Choroid plexus epithelial cell (primary cell): ENCODE results near the gene TFCP2.

Source experiments
- DNase-seq: peaks from one replicate; pipeline ENCODE4 v3.0.0-alpha.2; 2010; ENCODE audit warnings: low read depth
- H3K4me3 ChIP-seq: 2 replicates; pipeline ENCODE4 v1.5.1; 2011; ENCODE audit warnings: low read depth, mild to moderate bottlenecking, control low read depth, low read length, moderate library complexity
- TF ChIP-seq, protein P1 (sequence below): conservative IDR thresholded peaks from 2 replicates; pipeline ENCODE4 v1.5.1; 2011; ENCODE audit warnings: low read depth, mild to moderate bottlenecking, control low read depth, inconsistent platforms, low read length, moderate library complexity

TFCP2 gene

DNA sequence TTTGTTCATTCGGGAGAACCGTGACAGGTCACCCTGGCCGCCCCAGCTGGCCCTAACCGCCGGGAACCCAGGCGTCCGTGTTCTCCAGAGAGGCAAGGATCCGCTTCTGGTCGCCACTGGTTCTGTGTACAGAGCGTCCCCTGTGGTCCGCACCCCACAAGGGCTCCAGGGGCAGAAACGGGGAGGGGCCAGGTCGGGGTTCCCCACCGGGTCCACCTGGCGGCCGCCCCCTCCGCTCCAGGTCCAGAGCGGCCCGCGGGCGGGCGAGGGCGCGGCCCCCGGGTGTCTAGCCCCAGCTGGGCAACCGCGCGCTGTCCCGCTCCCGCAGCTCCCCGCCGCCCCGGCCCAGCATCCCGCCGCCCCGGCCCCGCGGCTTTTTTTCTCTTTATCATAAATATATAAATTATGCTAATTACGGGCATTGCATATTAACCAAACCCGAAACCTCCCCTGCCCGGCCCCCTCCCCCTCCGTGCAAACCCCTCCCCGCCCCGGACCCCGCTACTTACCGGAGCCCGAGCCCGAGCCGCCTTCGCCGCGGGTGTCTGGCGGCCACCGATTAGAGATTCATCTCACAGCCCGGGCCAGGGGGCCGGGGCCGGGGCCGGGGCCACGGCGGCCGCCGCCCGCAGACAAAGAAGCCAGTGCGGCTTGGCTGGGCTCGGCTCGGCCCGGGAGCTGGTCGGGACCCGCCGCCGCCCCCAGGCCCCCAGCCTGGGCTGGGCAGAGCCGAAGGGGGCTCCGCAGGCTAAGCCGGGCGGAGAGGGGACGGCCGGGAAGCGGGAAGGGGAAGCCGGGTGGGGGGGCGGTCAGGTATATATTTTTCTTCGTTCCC is 44.4 kb upstream of the TFCP2 start:
- TF ChIP-seq, protein P1, sequence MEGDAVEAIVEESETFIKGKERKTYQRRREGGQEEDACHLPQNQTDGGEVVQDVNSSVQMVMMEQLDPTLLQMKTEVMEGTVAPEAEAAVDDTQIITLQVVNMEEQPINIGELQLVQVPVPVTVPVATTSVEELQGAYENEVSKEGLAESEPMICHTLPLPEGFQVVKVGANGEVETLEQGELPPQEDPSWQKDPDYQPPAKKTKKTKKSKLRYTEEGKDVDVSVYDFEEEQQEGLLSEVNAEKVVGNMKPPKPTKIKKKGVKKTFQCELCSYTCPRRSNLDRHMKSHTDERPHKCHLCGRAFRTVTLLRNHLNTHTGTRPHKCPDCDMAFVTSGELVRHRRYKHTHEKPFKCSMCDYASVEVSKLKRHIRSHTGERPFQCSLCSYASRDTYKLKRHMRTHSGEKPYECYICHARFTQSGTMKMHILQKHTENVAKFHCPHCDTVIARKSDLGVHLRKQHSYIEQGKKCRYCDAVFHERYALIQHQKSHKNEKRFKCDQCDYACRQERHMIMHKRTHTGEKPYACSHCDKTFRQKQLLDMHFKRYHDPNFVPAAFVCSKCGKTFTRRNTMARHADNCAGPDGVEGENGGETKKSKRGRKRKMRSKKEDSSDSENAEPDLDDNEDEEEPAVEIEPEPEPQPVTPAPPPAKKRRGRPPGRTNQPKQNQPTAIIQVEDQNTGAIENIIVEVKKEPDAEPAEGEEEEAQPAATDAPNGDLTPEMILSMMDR: peak; percentile 32
- H3K4me3 ChIP-seq: peak overlapping the region; percentile 84
- DNase-seq: peak; percentile 26

DNA sequence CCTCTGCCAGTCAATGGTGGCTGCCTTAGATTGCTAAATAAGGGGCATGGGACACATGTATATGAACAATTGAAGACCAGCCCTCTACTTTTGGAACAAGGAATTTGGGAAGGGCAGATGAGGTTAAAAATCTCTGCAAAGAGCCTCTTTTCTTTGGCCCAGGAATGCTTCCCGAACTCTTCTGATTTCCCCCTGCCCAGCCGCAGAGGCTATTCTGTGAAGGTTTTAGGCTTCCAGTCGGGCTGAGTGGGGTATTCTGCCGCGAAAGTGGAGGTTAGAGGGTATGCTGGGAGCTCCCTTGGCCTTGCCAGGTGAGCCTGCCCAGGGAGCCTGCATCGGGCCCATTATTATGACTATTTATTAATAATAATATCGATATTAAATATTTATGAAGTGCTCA is 43.7 kb upstream of the TFCP2 start:
- TF ChIP-seq, protein P1: no peak
- no peak for DNase-seq
- peak overlapping the region; percentile 84 for H3K4me3 ChIP-seq

DNA sequence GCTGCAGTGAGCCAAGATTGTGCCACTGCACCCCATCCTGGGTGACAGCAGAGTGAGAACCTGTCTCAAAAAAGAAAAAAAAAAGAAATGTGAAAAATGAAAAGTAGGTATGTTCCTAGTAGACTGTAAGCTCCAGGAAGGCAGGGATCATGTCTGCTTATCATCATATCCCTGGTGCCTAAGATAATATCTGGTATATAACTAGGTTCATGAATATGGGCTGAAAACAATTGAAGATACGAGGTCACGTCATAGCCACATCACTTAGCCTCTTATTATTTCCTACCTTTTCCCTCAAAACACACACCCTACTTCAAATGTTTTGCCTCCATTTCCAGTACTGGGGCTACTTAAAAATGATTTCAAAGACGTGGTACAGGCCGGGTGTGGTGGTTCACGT is 42.0 kb upstream of the TFCP2 start:
- H3K4me3 ChIP-seq: no peak overlapping the region
- TF ChIP-seq, protein P1: no peak
- no peak for DNase-seq

DNA sequence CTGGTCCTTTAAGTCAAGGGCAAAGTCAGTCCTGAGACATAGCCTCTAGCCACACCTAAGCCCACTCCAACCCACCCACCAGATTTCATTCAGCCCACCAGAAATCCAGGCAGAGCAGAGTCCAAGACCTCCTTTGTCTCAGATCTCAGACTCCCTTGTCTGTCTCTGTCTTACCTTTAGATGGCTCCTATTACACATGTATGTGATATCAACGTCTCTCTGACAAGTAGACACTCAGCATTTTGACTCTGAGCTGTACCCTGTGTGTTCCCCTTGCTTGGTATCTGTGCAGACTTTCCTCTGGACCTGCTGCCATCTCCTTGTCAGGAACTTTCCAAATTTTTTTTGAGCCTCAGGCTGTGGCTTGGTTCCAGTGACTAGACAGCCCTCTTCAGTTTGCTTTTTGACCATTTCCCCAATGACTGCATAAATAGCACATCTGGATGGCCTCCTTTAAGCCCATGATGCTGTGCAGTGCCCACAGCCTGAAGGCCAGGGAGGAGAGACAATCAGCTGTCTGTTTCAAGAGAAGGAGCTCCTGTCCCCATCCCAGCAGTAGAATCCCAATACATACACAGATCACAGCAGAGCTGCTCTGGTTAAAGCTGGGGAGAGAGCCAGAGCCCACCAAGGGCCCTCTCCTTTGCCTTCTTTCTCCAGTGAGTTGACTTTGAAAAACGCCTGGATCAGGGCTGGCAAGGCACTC is 37.9 kb upstream of the TFCP2 start:
- DNase-seq: no peak
- TF ChIP-seq, protein P1: no peak
- H3K4me3 ChIP-seq: no peak overlapping the region

DNA sequence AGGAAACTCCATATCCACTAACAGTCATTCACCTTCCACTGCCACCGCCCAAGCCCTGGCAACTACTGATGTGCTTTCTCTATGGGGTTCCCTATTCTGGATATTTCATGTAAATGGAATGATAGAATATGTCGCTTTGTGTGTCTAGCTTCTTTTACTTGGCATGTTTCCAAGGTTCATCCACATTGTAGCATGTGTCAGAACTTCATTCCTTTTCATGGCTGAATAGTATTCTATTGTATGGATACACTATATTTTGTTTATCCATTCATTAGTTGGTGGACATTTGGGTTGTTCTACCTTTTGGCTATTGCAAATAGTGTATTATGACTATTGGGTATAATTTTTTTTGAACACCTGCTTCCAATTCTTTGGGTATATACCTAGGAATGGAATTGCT is 36.3 kb upstream of the TFCP2 start:
- no peak for DNase-seq
- TF ChIP-seq, protein P1: no peak
- no peak overlapping the region for H3K4me3 ChIP-seq

DNA sequence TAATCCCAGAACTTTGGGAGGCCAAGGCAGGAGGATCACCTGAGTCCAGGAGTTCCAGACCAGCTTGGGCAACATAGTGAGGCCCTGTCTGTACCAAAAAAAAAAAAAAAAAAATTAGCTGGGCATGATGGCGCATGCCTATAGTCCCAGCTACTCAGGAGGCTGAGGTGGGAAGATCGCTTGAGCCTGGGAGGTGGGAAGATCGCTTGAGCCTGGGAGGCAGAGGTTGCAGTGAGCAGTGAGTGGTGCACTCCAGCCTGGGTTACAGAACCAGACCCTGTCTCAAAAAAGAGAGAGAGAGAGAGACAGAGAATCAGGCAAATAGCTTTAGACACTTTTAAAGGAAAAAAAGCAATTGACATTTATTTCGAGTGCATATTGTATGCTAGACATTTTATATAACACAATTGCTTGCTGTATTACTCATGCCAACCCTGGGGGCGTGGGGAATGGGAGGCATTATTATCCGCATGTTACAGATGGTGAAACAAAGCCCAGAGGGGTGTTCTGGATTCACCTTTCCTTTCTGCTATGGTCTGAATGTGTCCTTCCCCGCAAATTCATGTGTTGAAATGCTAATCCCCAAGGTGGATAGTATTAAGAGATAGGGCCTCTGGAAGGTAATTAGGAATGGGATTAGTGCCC is 35.2 kb upstream of the TFCP2 start:
- H3K4me3 ChIP-seq: no peak overlapping the region
- DNase-seq: no peak
- TF ChIP-seq, protein P1: no peak
